GM12878 (cell line): ENCODE results near the gene LFNG. TPM values are rescaled to one million over a fixed set of nuclear protein-coding genes. Genes with fewer than 3 reads are reported as not detected.

Experiments
- ATAC-seq: fragments of 200-7000 bp; cut with Tn5 transposase; 3 replicates; pipeline ENCODE4 v1.9.1; 2020; ENCODE audit warnings: mild to moderate bottlenecking, moderate library complexity
- BruUV-seq: library from RNA; stranded (reverse); fragments of 400-500 nt; replicated peaks from 2 replicates; lab custom pipeline; 2021; lab: Mats Ljungman, UMichigan
- CTCF ChIA-PET: fragments of 300-600 bp; sonication (Branson Sonifier 250); formaldehyde crosslinking; extraction: SDS; loops from one replicate; lab custom pipeline; 2021; ENCODE audit warnings: inconsistent platforms; lab: Yijun Ruan, JAX
- POLR2A ChIA-PET: fragments of 350-600 bp; formaldehyde crosslinking; extraction: SDS; loops from one replicate; lab custom pipeline; 2021; ENCODE audit warnings: inconsistent platforms; lab: Charles Lee
- RAD21 ChIA-PET: fragments of 300-600 bp; sonication (Branson Sonifier 250); formaldehyde crosslinking; loops from one replicate; lab custom pipeline; 2023; ENCODE audit warnings: antibody characterized with exemption; ENCODE audit not compliant: unreplicated experiment; lab: Charles Lee
- SMC1A ChIA-PET: fragments of 300-600 bp; sonication (Branson Sonifier 250); formaldehyde crosslinking; loops from one replicate; lab custom pipeline; 2023; ENCODE audit not compliant: unreplicated experiment, uncharacterized antibody; lab: Charles Lee
- DNase-seq: peaks from one replicate; pipeline ENCODE4 v3.0.0-alpha.2; 2011; ENCODE audit warnings: low read depth, low spot score
- FAIRE-seq: peaks from 3 replicates; lab custom pipeline; 2011; peaks lifted over from hg19 to GRCh38; lab: Jason Lieb, UNC
- H2AFZ ChIP-seq: 2 replicates; pipeline ENCODE4 v1.6.0; 2011; ENCODE audit warnings: low read depth, low read length, control low read depth; ENCODE audit not compliant: control insufficient read depth
- H3K27ac ChIP-seq: 2 replicates; pipeline ENCODE4 v1.5.1; 2011; ENCODE audit warnings: control low read depth; ENCODE audit not compliant: control insufficient read depth, insufficient read depth
- H3K27me3 ChIP-seq, 2 experiments: replicated peaks in 1 of 2; 2 replicates each; pipeline versions ENCODE4 v1.6.0 to v1.6.1; 2011; ENCODE audit warnings: low read length in 1 of 2; ENCODE audit not compliant: control insufficient read depth in 2 of 2, insufficient read depth in 2 of 2
- H3K36me3 ChIP-seq, 2 experiments: 2 replicates each; pipeline ENCODE4 v1.5.1; 2011; ENCODE audit warnings: low read length in 1 of 2; ENCODE audit not compliant: control insufficient read depth in 2 of 2, insufficient read depth in 2 of 2
- H3K4me1 ChIP-seq: 2 replicates; pipeline ENCODE4 v1.6.1; 2011; ENCODE audit warnings: mild to moderate bottlenecking, low read length, moderate library complexity, mixed read lengths; ENCODE audit not compliant: control insufficient read depth, insufficient read depth
- H3K4me2 ChIP-seq: 2 replicates; pipeline ENCODE4 v1.6.0; 2011; ENCODE audit warnings: control low read depth; ENCODE audit not compliant: control insufficient read depth, insufficient read depth
- H3K4me3 ChIP-seq: fragments of 200-600 bp; sonication (generic); 2 replicates; pipeline ENCODE4 v1.5.1; 2016
- H3K79me2 ChIP-seq: 2 replicates; pipeline ENCODE4 v1.6.0; 2011; ENCODE audit warnings: low read length; ENCODE audit not compliant: control insufficient read depth, insufficient read depth
- H3K9ac ChIP-seq: 2 replicates; pipeline ENCODE4 v1.8.0; 2011; ENCODE audit warnings: low read length, control low read depth, mixed read lengths; ENCODE audit not compliant: control insufficient read depth, insufficient read depth
- H3K9me3 ChIP-seq: replicated peaks from 3 replicates; pipeline ENCODE4 v1.5.1; 2011; ENCODE audit warnings: mild to moderate bottlenecking, low read length; ENCODE audit not compliant: control insufficient read depth, insufficient read depth
- H4K20me1 ChIP-seq: 2 replicates; pipeline ENCODE4 v1.6.0; 2011; ENCODE audit not compliant: control insufficient read depth, insufficient read depth
- EGR1 ChIP-seq, 2 experiments: IDR thresholded peaks; 1 replicate in 1 of 2; 2 replicates in 1 of 2; pipeline ENCODE4 v1.6.1; 2011 to 2012; ENCODE audit warnings: low read depth in 2 of 2, low read length in 2 of 2, borderline replicate concordance in 1 of 2, mild to moderate bottlenecking in 1 of 2, moderate library complexity in 1 of 2
- MTA3 ChIP-seq: IDR thresholded peaks from 2 replicates; pipeline ENCODE4 v1.6.1; 2012; ENCODE audit warnings: low read length, inconsistent platforms, borderline replicate concordance
- POLR2A ChIP-seq: IDR thresholded peaks from 2 replicates; pipeline ENCODE4 v1.6.1; 2011; ENCODE audit warnings: low read depth, mild to moderate bottlenecking, low read length
- RBBP5 ChIP-seq: fragments of 200-600 bp; sonication (generic); conservative IDR thresholded peaks from 2 replicates; pipeline ENCODE4 v1.6.1; 2016
- RELA ChIP-seq: fragments of 450-650 bp; IDR thresholded peaks from 2 replicates; pipeline ENCODE4 v1.8.0; 2014; ENCODE audit warnings: borderline replicate concordance; ENCODE audit not compliant: partially characterized antibody
- ZNF274 ChIP-seq: IDR thresholded peaks from one replicate; pipeline ENCODE4 v1.8.0; 2011; ENCODE audit not compliant: insufficient read length, insufficient read depth
- WGBS: methylation state at CpG from one replicate; pipeline ENCODE4 v1.1.6; 2016; ENCODE audit warnings: low lambda C conversion rate; ENCODE audit not compliant: insufficient replicate concordance, insufficient coverage; ENCODE audit errors: missing lambda C conversion rate; 5-methylcytosine and 5-hydroxymethylcytosine counted together
- in situ Hi-C: fragments of 300-500 bp; cut with MboI; formaldehyde crosslinking; loops from 9 replicates; pipeline ENCODE4 v1.14.3; 2018; ENCODE audit warnings: mixed read lengths
- intact Hi-C: fragments of 100-400 bp; cut with micrococcal nuclease; formaldehyde crosslinking; loops from one replicate; pipeline ENCODE4 v1.14.2; 2022; ENCODE audit not compliant: unreplicated experiment
- polyA plus RNA-seq, 11 experiments: library from polyadenylated mRNA; depleted of rRNA in 4 of 11; unstranded in 6 of 11; stranded (reverse) in 5 of 11; fragments of >200 nt; fragmentation: Nextera tagmentation in 4 of 11; fragmentation: Illumina TruSeq in 1 of 11; extraction: Ambion mirVana in 4 of 11; extraction: Trizol in 1 of 11; gene quantifications; 1 replicate in 1 of 11; 2 replicates in 10 of 11; pipeline versions ENCODE4 v1.2.1 to v1.2.3, GENCODE V29; 2011 to 2016; ENCODE audit warnings: inconsistent platforms in 2 of 11, missing spikeins in 2 of 11, low read depth in 1 of 11
- total RNA-seq, 4 experiments: library from RNA; depleted of rRNA in 3 of 4; stranded (reverse); fragments of >200 nt in 3 of 4; fragmentation: Illumina TruSeq in 1 of 4; extraction: Trizol in 1 of 4; gene quantifications; 2 replicates each; pipeline versions ENCODE4 v1.2.1 to v1.2.3, GENCODE V29; 2013 to 2021
- TF ChIP-seq, protein P1 (sequence below): fragments of 450-650 bp; IDR thresholded peaks from 2 replicates; pipeline ENCODE4 v1.6.1; 2017; ENCODE audit warnings: borderline replicate concordance

LFNG gene
- total and polyA plus RNA-seq, 10 of the 15 experiments (the other 5 are each of a cell fraction or from before 2014, with no cell fraction given): 0.09 to 0.68 (median 0.33) TPM; not detected in 2

DNA sequence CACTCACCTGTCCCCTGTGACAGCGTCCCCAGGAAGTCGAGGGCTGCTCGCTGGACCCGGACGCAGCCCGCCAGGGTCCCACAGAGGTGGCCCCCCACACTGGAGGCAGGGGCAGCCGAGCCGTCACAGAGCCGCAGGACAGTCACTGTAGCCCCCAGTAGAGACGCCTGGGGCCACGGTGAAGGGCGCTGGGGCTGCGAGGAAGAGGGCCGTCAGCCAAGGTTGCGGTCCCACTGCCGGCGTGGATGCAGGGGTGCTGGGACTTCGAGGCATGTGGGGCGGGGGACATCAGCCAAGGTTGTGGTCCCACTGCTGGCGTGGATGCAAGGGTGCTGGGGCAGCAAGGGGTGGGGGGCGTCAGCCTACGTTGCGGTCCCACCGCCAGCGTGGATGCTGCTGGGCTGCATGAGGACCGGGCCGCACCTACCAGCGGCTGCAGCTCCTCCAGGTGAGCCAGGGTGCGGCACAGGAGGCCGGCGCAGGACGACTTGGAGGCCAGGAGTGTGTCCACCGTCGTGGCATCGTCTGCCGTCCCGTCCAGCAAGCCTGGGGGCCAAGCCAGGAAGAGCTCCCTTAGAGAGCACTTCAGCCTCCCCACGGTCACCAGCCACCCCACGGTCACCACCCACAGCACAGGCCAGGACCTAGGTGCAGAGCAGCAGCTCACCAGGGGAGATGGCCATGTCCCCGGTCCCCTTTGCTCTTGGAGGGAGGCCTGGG is 21.9 kb downstream of the LFNG start:
- no TSS peak for BruUV-seq
- Histone ChIP-seq H3K36me3 (peaks cover 0 to 29% of the 10 kb centered on the region in 2 experiments; a peak in 3 of 4 replicates), H3K27me3 (no peaks in the 10 kb centered on the region), H3K4me3 (no peak overlapping the region), H4K20me1 (no peaks in the 10 kb centered on the region), H3K9ac (no peak overlapping the region), H3K9me3 (no peaks in the 10 kb centered on the region), H3K4me1 (no peaks in the 10 kb centered on the region), H3K27ac (no peak overlapping the region), H3K79me2 (no peaks in the 10 kb centered on the region), H2AFZ (no peak overlapping the region), H3K4me2 (no peak overlapping the region)
- ChIA-PET POLR2A (no interaction called here), SMC1A (no interaction called here), CTCF (no interaction called here), RAD21 (interaction anchor here (1.0 kb wide), 1 partner anchor 18 kb away, joined by 3 read pairs; no protein-coding TSS in a partner anchor)
- DNase-seq (no peak), FAIRE-seq (no peak), ATAC-seq (no peak)
- WGBS: 98% methylated on average over 38 of the region's 40 CpGs
- intact Hi-C loops: no loop called here
- no peak for TF ChIP-seq ZNF274
- TF ChIP-seq RELA: no peak
- TF ChIP-seq POLR2A: 0 out of 2 replicates have a peak, but pooled peaks have one; percentile 39
- TF ChIP-seq, protein P1, sequence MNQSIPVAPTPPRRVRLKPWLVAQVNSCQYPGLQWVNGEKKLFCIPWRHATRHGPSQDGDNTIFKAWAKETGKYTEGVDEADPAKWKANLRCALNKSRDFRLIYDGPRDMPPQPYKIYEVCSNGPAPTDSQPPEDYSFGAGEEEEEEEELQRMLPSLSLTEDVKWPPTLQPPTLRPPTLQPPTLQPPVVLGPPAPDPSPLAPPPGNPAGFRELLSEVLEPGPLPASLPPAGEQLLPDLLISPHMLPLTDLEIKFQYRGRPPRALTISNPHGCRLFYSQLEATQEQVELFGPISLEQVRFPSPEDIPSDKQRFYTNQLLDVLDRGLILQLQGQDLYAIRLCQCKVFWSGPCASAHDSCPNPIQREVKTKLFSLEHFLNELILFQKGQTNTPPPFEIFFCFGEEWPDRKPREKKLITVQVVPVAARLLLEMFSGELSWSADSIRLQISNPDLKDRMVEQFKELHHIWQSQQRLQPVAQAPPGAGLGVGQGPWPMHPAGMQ: no peak
- TF ChIP-seq MTA3: no peak
- no peak for TF ChIP-seq EGR1 (IDR thresholded peaks at IDR 0.05; ENCODE audit: borderline replicate concordance in 1 of 2, low read depth in 2 of 2, low read length in 2 of 2)
- TF ChIP-seq RBBP5: no peak
- in situ Hi-C loops: no loop called here
